Measurements from ENCODE around the gene CD3E. TPM values are rescaled to one million over a fixed set of nuclear protein-coding genes. Genes with fewer than 3 reads are reported as not detected.
A peak's percentile ranks its signal among the peaks of the same experiment; 100 is the strongest.

CD3E gene
- 10 to 100 TPM in 1 of 4 donors, 1 to 10 TPM in 3; 5.9 to 13.8 (median 7.1) TPM for polyA plus RNA-seq
- long read RNA-seq, donor 1, result 0 reads
- long read RNA-seq, donor 2, result 0 reads
- long read RNA-seq, donor 3, result 0 reads
- long read RNA-seq, donor 4, result 0 reads
- long read RNA-seq, donor 5, result 0 reads
- long read RNA-seq, donor 6, result 0 reads
- long read RNA-seq, donor 7, result 0 reads
- long read RNA-seq, donor 8, result 0 reads
- long read RNA-seq, donor 9, result 0 reads
- long read RNA-seq, donor 10, partial matches to known transcripts, result 0 of 1 reads
- long read RNA-seq, donor 10, other reads (novel, unspliced or antisense), result 0 of 1 reads

DNA sequence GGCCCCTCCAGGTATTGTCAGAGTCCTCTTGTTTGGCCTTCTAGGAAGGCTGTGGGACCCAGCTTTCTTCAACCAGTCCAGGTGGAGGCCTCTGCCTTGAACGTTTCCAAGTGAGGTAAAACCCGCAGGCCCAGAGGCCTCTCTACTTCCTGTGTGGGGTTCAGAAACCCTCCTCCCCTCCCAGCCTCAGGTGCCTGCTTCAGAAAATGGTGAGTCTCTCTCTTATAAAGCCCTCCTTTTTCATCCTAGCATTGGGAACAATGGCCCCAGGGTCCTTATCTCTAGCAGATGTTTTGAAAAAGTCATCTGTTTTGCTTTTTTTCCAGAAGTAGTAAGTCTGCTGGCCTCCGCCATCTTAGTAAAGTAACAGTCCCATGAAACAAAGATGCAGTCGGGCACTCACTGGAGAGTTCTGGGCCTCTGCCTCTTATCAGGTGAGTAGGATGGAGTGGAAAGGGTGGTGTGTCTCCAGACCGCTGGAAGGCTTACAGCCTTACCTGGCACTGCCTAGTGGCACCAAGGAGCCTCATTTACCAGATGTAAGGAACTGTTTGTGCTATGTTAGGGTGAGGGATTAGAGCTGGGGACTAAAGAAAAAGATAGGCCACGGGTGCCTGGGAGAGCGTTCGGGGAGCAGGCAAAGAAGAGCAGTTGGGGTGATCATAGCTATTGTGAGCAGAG, at the start of gene CD3E:
Gene CD3E (plus strand): TSS at position 163 of the 681 bp plus-strand sequence. CDS start 223 bp downstream, at position 386.
- H3K4me1 ChIP-seq (ENCODE audit: control insufficient read depth in 3 of 3, insufficient read depth in 2 of 3, low read depth in 1 of 3, low read length in 2 of 3), result no peaks in the 10 kb centered on the region
- FAIRE-seq (no peak), DNase-seq (peak in 1 of 2 donors; percentile 46)
- H3K27me3 ChIP-seq (ENCODE audit: control insufficient read depth in 3 of 3, insufficient read depth in 3 of 3, low read length in 3 of 3), result peaks cover 0 to 8% (median 2%) of the 10 kb centered on the region in 3 donors
- H3K9me3 ChIP-seq (ENCODE audit: control insufficient read depth in 2 of 2, insufficient read depth in 1 of 2, low read depth in 1 of 2, low read length in 1 of 2), result no peaks in the 10 kb centered on the region
- peak within 1 kb of the TSS in 2 of 3 donors; percentile 45 to 85 for H3K27ac ChIP-seq (ENCODE audit: low read depth in 1 of 3, low read length in 2 of 3)
- no peaks in the 10 kb centered on the region for H3K36me3 ChIP-seq (ENCODE audit: control insufficient read depth in 3 of 3, insufficient read depth in 2 of 3, low read depth in 1 of 3, low read length in 3 of 3)
- H3K4me3 ChIP-seq (ENCODE audit: low read depth in 1 of 3, low read length in 3 of 3), result peak within 1 kb of the TSS in 2 of 3 donors; percentile 27 to 44
- WGBS, 3 donors, result 57 to 74% (median 73%) methylated on average over 8 of the region's 8 CpGs

DNA sequence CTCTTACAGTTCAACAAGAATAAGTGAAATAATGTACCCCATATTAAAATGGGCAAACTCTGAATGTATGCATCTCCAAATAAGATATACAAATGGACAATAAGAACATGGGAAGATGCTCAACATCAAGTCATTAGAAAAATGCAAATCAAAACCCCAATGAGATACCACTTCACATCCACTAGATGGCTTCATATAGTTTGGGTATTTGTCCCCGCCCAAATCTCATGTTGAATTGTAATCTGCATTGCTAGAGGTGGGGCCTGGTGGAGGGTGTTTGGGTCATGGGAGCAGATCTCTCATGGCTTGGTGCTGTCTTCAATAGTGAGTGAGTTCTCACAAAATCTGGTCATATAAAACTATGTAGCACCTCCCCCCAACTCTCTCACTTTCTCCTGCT, 46.1 kb upstream of the CD3E start:
- Histone ChIP-seq H3K27me3 (ENCODE audit: control insufficient read depth in 3 of 3, insufficient read depth in 3 of 3, low read length in 3 of 3) (no peaks in the 10 kb centered on the region), H3K27ac (ENCODE audit: low read depth in 1 of 3, low read length in 2 of 3) (no peak overlapping the region), H3K36me3 (ENCODE audit: control insufficient read depth in 3 of 3, insufficient read depth in 2 of 3, low read depth in 1 of 3, low read length in 3 of 3) (peaks cover 0 to 17% (median 1%) of the 10 kb centered on the region in 3 donors), H3K4me1 (ENCODE audit: control insufficient read depth in 3 of 3, insufficient read depth in 2 of 3, low read depth in 1 of 3, low read length in 2 of 3) (peaks cover 0 to 18% (median 6%) of the 10 kb centered on the region in 3 donors), H3K4me3 (ENCODE audit: low read depth in 1 of 3, low read length in 3 of 3) (no peak overlapping the region), H3K9me3 (ENCODE audit: control insufficient read depth in 2 of 2, insufficient read depth in 1 of 2, low read depth in 1 of 2, low read length in 1 of 2) (no peaks in the 10 kb centered on the region)
- DNase-seq (no peak), FAIRE-seq (no peak)
- WGBS, 3 donors, result 25 to 92% (median 87%) methylated on average over 1 of the region's 1 CpG

DNA sequence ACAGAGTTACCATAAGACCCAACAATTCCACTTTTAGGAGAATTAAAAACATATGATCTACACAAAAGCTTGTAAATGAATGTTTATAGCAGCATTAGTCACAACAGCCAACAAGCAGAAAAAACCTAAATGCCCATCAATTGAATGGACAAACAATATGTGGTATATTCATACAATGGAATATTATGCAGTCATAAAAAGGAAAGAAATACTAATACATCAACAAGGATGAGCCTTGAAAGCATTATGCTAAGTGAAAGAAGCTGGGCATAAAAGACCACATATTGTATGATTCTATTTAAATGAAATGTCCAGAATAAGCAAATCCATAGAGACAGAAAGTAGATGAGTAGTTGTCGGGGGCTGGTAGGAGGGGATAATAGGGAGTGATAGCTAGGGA, 45.4 kb upstream of the CD3E start:
- Histone ChIP-seq H3K4me1 (ENCODE audit: control insufficient read depth in 3 of 3, insufficient read depth in 2 of 3, low read depth in 1 of 3, low read length in 2 of 3) (peaks cover 0 to 18% (median 6%) of the 10 kb centered on the region in 3 donors), H3K27me3 (ENCODE audit: control insufficient read depth in 3 of 3, insufficient read depth in 3 of 3, low read length in 3 of 3) (no peaks in the 10 kb centered on the region), H3K36me3 (ENCODE audit: control insufficient read depth in 3 of 3, insufficient read depth in 2 of 3, low read depth in 1 of 3, low read length in 3 of 3) (peaks cover 0 to 17% (median 1%) of the 10 kb centered on the region in 3 donors), H3K27ac (ENCODE audit: low read depth in 1 of 3, low read length in 2 of 3) (no peak overlapping the region), H3K9me3 (ENCODE audit: control insufficient read depth in 2 of 2, insufficient read depth in 1 of 2, low read depth in 1 of 2, low read length in 1 of 2) (no peaks in the 10 kb centered on the region), H3K4me3 (ENCODE audit: low read depth in 1 of 3, low read length in 3 of 3) (no peak overlapping the region)
- FAIRE-seq (no peak), DNase-seq (no peak)
- WGBS, 3 donors, result 95 to 100% (median 100%) methylated on average over 1 of the region's 1 CpG

DNA sequence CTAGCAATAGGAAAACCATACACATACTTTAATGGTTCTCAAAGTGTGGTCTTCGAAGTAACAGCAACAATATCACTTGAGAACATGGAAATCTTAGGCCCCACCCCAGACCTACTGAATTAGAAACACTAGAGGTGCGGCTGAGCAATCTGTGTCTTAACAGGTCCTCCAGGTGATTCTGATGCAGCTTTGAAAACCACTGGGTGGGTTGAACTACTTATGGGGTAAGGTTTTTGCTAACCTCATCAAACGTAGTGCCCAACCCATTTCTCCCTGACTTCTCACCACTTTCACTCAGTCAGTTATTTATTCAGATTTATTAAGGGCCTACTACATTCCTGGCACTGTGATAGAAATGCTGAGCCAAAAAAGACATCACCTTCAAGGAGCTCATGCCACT, 44.2 kb upstream of the CD3E start:
- H3K4me3 ChIP-seq (ENCODE audit: low read depth in 1 of 3, low read length in 3 of 3), result no peak overlapping the region
- no peak overlapping the region for H3K27ac ChIP-seq (ENCODE audit: low read depth in 1 of 3, low read length in 2 of 3)
- no peaks in the 10 kb centered on the region for H3K27me3 ChIP-seq (ENCODE audit: control insufficient read depth in 3 of 3, insufficient read depth in 3 of 3, low read length in 3 of 3)
- DNase-seq (no peak), FAIRE-seq (no peak)
- H3K9me3 ChIP-seq (ENCODE audit: control insufficient read depth in 2 of 2, insufficient read depth in 1 of 2, low read depth in 1 of 2, low read length in 1 of 2), result no peaks in the 10 kb centered on the region
- 75 to 80% (median 78%) methylated on average over 3 of the region's 3 CpGs for WGBS, 3 donors
- peaks cover 0 to 15% (median 6%) of the 10 kb centered on the region in 3 donors for H3K4me1 ChIP-seq (ENCODE audit: control insufficient read depth in 3 of 3, insufficient read depth in 2 of 3, low read depth in 1 of 3, low read length in 2 of 3)
- peaks cover 0 to 17% (median 1%) of the 10 kb centered on the region in 3 donors for H3K36me3 ChIP-seq (ENCODE audit: control insufficient read depth in 3 of 3, insufficient read depth in 2 of 3, low read depth in 1 of 3, low read length in 3 of 3)

DNA sequence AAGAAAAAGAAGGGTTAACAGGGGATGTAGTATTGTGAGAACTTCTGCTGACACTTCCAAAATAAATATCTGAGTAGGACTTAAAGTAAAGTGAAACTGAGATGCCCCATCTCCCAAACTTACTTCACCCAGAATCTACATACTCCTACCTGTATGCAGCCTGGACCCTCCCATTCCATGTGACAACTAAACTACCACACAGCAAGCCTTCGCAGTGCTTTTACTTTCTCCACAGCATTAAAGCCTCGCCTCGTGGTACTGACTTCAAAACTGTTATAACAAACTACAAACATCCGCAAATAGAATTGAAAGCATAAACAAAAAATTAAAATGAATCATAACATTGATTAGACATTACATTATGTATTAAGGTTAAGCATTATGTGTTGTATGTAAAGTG, 41.4 kb upstream of the CD3E start:
- 10 to 30% (median 16%) methylated on average over 4 of the region's 4 CpGs for WGBS, 3 donors
- Histone ChIP-seq H3K4me3 (ENCODE audit: low read depth in 1 of 3, low read length in 3 of 3) (peak overlapping the region in 2 of 3 donors; percentile 48 to 53), H3K36me3 (ENCODE audit: control insufficient read depth in 3 of 3, insufficient read depth in 2 of 3, low read depth in 1 of 3, low read length in 3 of 3) (peaks cover 0 to 13% (median 1%) of the 10 kb centered on the region in 3 donors), H3K4me1 (ENCODE audit: control insufficient read depth in 3 of 3, insufficient read depth in 2 of 3, low read depth in 1 of 3, low read length in 2 of 3) (peaks cover 0 to 22% (median 6%) of the 10 kb centered on the region in 3 donors), H3K27ac (ENCODE audit: low read depth in 1 of 3, low read length in 2 of 3) (peak overlapping the region in 1 of 3 donors; percentile 82), H3K9me3 (ENCODE audit: control insufficient read depth in 2 of 2, insufficient read depth in 1 of 2, low read depth in 1 of 2, low read length in 1 of 2) (no peaks in the 10 kb centered on the region), H3K27me3 (ENCODE audit: control insufficient read depth in 3 of 3, insufficient read depth in 3 of 3, low read length in 3 of 3) (no peaks in the 10 kb centered on the region)
- peak; percentile 33 to 48 for DNase-seq
- no peak for FAIRE-seq

DNA sequence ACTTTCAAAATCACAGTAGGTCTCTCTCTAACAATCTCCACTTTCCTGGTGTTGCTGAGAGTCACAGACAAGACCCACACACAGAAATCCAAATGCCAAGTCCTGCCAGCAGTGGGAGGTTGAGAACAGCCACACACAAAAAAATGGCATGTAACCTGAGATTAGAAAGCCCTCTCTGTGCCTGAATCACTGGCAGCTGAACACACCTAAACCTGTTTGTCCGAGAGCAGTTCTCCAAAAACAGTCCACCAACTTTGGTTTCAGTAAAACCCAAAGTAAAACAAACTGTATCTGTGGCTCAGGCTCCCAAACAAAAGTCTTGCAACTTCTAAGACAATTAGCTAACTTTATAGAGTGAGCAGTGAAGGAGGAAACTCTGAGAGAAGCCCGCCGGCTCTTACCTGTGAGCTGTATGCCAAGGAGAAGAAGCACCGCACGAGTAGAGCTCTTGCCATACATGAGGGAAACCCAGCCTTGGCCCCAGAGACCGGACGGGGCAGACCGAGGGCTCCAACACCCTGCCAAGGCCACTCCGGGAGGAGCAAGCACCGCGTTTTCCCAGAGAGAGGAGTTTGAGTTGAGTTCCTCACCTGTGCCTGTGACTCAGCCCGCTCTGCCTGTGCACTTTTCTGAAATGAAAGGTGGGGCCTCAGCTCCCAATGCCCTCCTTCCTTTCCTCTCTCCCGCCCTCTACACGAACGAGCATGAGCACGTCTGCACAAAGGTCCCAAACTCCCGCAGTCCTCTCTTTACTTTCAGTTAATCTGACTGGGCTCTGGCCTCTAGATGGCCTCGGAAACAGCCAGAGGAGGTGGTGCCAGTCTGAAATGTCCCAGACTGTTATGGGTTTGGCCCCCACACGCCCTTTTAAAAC, 40.6 kb upstream of the CD3E start, which contains the start of gene MPZL2:
Gene MPZL2 (minus strand): TSS at position 603 of the 874 bp plus-strand sequence. CDS start 144 bp downstream, at position 459.
- Histone ChIP-seq H3K27me3 (ENCODE audit: control insufficient read depth in 3 of 3, insufficient read depth in 3 of 3, low read length in 3 of 3) (no peaks in the 10 kb centered on the region), H3K4me1 (ENCODE audit: control insufficient read depth in 3 of 3, insufficient read depth in 2 of 3, low read depth in 1 of 3, low read length in 2 of 3) (peaks cover 0 to 22% (median 6%) of the 10 kb centered on the region in 3 donors), H3K27ac (ENCODE audit: low read depth in 1 of 3, low read length in 2 of 3) (peak within 1 kb of the TSS; percentile 66 to 89 (median 82)), H3K36me3 (ENCODE audit: control insufficient read depth in 3 of 3, insufficient read depth in 2 of 3, low read depth in 1 of 3, low read length in 3 of 3) (peaks cover 0 to 9% (median 0%) of the 10 kb centered on the region in 3 donors), H3K4me3 (ENCODE audit: low read depth in 1 of 3, low read length in 3 of 3) (peak within 1 kb of the TSS; percentile 38 to 53 (median 48)), H3K9me3 (ENCODE audit: control insufficient read depth in 2 of 2, insufficient read depth in 1 of 2, low read depth in 1 of 2, low read length in 1 of 2) (no peaks in the 10 kb centered on the region)
- 7 to 10% (median 8%) methylated on average over 19 of the region's 19 CpGs for whole genome bisulfite sequencing, 3 donors
- no peak for FAIRE-seq
- DNase-seq, result peak; percentile 82 to 93

DNA sequence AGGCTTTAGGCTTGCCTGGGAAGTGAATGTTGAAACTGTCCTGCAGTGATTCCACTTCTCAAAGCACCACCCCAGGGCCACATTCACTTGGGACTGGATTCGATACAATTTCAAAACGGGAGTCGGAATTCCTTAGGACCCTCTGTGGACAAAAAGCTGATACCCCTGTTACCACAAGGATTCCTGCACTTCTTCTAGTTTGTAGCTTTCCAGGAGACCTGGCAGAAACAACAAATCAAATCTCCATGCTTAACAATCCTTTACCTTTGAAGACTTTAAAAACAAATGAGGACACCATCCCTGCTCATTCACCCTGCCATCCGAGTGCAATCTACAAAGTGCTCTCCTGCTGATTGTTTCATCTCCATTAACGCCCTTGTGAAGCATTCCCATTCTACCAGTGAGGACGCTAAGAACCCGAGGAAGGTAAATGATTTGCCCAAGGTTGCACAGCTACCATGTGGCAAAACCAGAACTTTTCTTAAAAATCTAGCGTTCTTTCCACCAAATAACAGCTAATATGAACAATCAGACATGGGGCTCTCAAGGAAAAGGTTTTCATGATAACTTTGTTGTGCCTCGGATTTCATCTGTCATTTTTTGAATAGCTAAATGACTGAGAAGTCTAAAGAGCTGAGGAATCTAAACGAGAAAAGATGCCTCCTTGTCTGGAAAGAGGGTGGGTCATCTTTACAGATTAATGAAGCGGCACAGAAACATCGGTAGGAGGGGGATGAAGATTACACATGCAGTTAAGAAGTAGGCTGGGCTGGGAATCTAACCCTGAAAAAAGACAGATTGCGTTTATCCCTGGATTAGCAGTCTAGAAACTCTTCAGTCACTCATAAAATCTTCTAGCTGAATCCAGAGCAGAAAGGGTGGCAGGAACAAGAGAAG, 39.7 kb upstream of the CD3E start:
- H3K4me3 ChIP-seq (ENCODE audit: low read depth in 1 of 3, low read length in 3 of 3), result peak overlapping the region in 2 of 3 donors; percentile 5 to 48
- peaks cover 0 to 22% (median 6%) of the 10 kb centered on the region in 3 donors for H3K4me1 ChIP-seq (ENCODE audit: control insufficient read depth in 3 of 3, insufficient read depth in 2 of 3, low read depth in 1 of 3, low read length in 2 of 3)
- FAIRE-seq (no peak), DNase-seq (peak in 1 of 2 donors; percentile 34)
- H3K36me3 ChIP-seq (ENCODE audit: control insufficient read depth in 3 of 3, insufficient read depth in 2 of 3, low read depth in 1 of 3, low read length in 3 of 3), result peaks cover 0 to 9% (median 0%) of the 10 kb centered on the region in 3 donors
- no peaks in the 10 kb centered on the region for H3K27me3 ChIP-seq (ENCODE audit: control insufficient read depth in 3 of 3, insufficient read depth in 3 of 3, low read length in 3 of 3)
- H3K9me3 ChIP-seq (ENCODE audit: control insufficient read depth in 2 of 2, insufficient read depth in 1 of 2, low read depth in 1 of 2, low read length in 1 of 2), result no peaks in the 10 kb centered on the region
- H3K27ac ChIP-seq (ENCODE audit: low read depth in 1 of 3, low read length in 2 of 3), result peak overlapping the region; percentile 12 to 89 (median 82)
- WGBS, 3 donors, result 36 to 60% (median 54%) methylated on average over 13 of the region's 13 CpGs
